Vagina (tissue), 2 donors: ENCODE data around the gene CARD11.

Experiments used
- POLR2A ChIP-seq, 2 donors: fragments of 450-650 bp; IDR thresholded peaks; one replicate each; pipeline ENCODE4 v1.6.1; 2017; ENCODE audit warnings: antibody characterized with exemption in 2 of 2, mild to moderate bottlenecking in 2 of 2, moderate library complexity in 2 of 2
- POLR2AphosphoS5 ChIP-seq, 2 donors: sonication (generic); formaldehyde crosslinking; IDR thresholded peaks; one replicate each; pipeline ENCODE4 v1.9.0; 2017; ENCODE audit warnings: antibody characterized with exemption in 2 of 2, mild to moderate bottlenecking in 2 of 2, low read depth in 1 of 2; ENCODE audit not compliant: insufficient read depth in 1 of 2
- TF ChIP-seq, protein P1 (sequence below), 3 experiments: fragments of 450-650 bp in 2 of 3; fragments of 200-600 bp in 1 of 3; sonication (generic) in 1 of 3; IDR thresholded peaks; one replicate each; pipeline ENCODE4 v1.5.1; 2017 to 2019; ENCODE audit warnings: antibody characterized with exemption in 3 of 3, mild to moderate bottlenecking in 2 of 3, moderate library complexity in 2 of 3

DNA sequence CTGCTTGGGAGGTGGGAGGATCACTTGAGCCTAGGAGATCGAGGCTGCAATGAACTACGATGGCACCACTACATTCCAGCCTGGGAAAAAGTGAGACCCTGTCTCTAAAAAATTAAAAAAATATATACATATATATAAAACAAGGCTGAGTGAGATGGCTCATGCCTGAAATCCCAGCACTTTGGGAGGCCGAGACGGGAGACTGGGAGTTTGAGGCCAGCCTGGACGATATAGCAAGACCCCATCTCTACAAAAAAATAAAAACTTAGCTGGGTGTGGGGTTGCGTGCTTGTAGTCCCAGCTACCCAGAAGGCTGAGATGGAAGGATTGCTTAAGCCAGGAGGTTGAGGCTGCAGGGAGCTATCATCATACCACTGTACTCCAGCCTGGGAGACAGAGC, 87.6 kb downstream of the CARD11 start:
- TF ChIP-seq, protein P1, sequence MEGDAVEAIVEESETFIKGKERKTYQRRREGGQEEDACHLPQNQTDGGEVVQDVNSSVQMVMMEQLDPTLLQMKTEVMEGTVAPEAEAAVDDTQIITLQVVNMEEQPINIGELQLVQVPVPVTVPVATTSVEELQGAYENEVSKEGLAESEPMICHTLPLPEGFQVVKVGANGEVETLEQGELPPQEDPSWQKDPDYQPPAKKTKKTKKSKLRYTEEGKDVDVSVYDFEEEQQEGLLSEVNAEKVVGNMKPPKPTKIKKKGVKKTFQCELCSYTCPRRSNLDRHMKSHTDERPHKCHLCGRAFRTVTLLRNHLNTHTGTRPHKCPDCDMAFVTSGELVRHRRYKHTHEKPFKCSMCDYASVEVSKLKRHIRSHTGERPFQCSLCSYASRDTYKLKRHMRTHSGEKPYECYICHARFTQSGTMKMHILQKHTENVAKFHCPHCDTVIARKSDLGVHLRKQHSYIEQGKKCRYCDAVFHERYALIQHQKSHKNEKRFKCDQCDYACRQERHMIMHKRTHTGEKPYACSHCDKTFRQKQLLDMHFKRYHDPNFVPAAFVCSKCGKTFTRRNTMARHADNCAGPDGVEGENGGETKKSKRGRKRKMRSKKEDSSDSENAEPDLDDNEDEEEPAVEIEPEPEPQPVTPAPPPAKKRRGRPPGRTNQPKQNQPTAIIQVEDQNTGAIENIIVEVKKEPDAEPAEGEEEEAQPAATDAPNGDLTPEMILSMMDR (IDR thresholded peaks at IDR 0.05) = no peak
- TF ChIP-seq POLR2A (IDR thresholded peaks at IDR 0.05) (no peak), POLR2AphosphoS5 (IDR thresholded peaks at IDR 0.05; ENCODE audit: insufficient read depth in 1 of 2, low read depth in 1 of 2) (no peak)
